ENCODE measurements around the gene ASCC3. TPM values are rescaled to one million over a fixed set of nuclear protein-coding genes. Genes with fewer than 3 reads are reported as not detected.

The ASCC3 gene
- total and polyA plus RNA-seq, 2 of the 4 experiments (the other 2 are of a cell fraction), result 25.8 to 104 TPM

- Histone ChIP-seq H2AK9ac (replicated peaks; ENCODE audit: low read depth, low read length, poor library complexity) (no peak overlapping the region), H3K9me3 (ENCODE audit: control insufficient read depth, insufficient read depth, low read length) (no peaks in the 10 kb centered on the region), H4K5ac (ENCODE audit: low read depth, low read length) (no peak overlapping the region), H3K36me3 (ENCODE audit: control insufficient read depth, insufficient read depth, low read length) (peaks cover 8% of the 10 kb centered on the region), H3K27ac (ENCODE audit: insufficient read depth, low read length) (no peak overlapping the region), H2BK15ac (ENCODE audit: low read depth, low read length) (no peak overlapping the region), H3K27me3 (ENCODE audit: control insufficient read depth, insufficient read depth, low read length) (no peaks in the 10 kb centered on the region), H3K56ac (ENCODE audit: extremely low read depth, insufficient read depth, low read length) (no peak overlapping the region), H3K14ac (replicated peaks; ENCODE audit: low read depth, low read length) (no peak overlapping the region), H2AK5ac (ENCODE audit: low read depth, low read length) (no peak overlapping the region), H3K4me1 (ENCODE audit: control insufficient read depth, insufficient read depth, low read length) (0 out of 2 replicates have a peak, but pooled peaks cover 2% of the 10 kb centered on the region), H3K18ac (ENCODE audit: low read depth, low read length) (no peak overlapping the region), H4K91ac (ENCODE audit: insufficient read depth, low read depth, low read length) (no peak overlapping the region), H2BK5ac (ENCODE audit: low read depth, low read length, poor library complexity, severe bottlenecking) (no peak overlapping the region), H3K23ac (ENCODE audit: low read depth, low read length) (no peak overlapping the region), H3K4me2 (ENCODE audit: low read depth, low read length) (no peak overlapping the region), H4K8ac (ENCODE audit: low read depth in 2 of 2, low read length in 2 of 2) (no peak overlapping the region), H2AFZ (replicated peaks; ENCODE audit: low read length, poor library complexity) (no peak overlapping the region), H3K9ac (ENCODE audit: low read depth, low read length) (no peak overlapping the region), H4K20me1 (ENCODE audit: insufficient read depth, low read length) (no peaks in the 10 kb centered on the region), H3K9me1 (ENCODE audit: insufficient read depth, low read length) (peaks cover 2% of the 10 kb centered on the region; the same call in 1 of the 2 replicates), H3K79me1 (ENCODE audit: low read depth in 1 of 2, low read length in 2 of 2) (no peaks in the 10 kb centered on the region; a peak in 1 of 4 replicates), H3K4me3 (ENCODE audit: insufficient read depth, low read depth, low read length) (no peak overlapping the region), H3K4ac (ENCODE audit: low read depth, low read length) (no peak overlapping the region), H2BK120ac (ENCODE audit: low read depth, low read length) (no peak overlapping the region), H2BK20ac (ENCODE audit: low read depth, low read length) (no peak overlapping the region)
- CTCF ChIA-PET, result no interaction called here
- no TSS peak for BruUV-seq (replicated peaks)
- no CpG with 5 or more reads among the region's 3 CpGs for WGBS, 2 experiments (ENCODE audit: extremely low coverage in 2 of 2, insufficient read length in 1 of 2)
- no peak for DNase-seq
- no peak for ATAC-seq (ENCODE audit: low read depth)
- TF ChIP-seq CHD1 (IDR thresholded peaks at IDR 0.05; ENCODE audit: low read depth, low read length) (no peak), MXI1 (IDR thresholded peaks at IDR 0.05; ENCODE audit: borderline replicate concordance, low read depth, low read length) (no peak), FOS (IDR thresholded peaks at IDR 0.05; ENCODE audit: low read depth, low read length) (no peak), MAFK (IDR thresholded peaks at IDR 0.05; ENCODE audit: low read depth, low read length) (no peak), NFE2L2 (IDR thresholded peaks at IDR 0.05; ENCODE audit: low read depth, low read length) (no peak), RFX5 (IDR thresholded peaks at IDR 0.05; ENCODE audit: low read depth, low read length) (no peak), SMC3 (IDR thresholded peaks at IDR 0.05; ENCODE audit: low read depth, low read length) (no peak), CTCF (conservative IDR thresholded peaks at IDR 0.05; ENCODE audit: low read depth, low read length) (no peak), POLR2A (IDR thresholded peaks at IDR 0.05; ENCODE audit: low read depth, low read length) (no peak), BHLHE40 (IDR thresholded peaks at IDR 0.05; ENCODE audit: low read depth, low read length) (no peak), MAZ (IDR thresholded peaks at IDR 0.05; ENCODE audit: borderline replicate concordance, low read depth, low read length) (no peak), CEBPB (IDR thresholded peaks at IDR 0.05; ENCODE audit: low read depth, low read length) (no peak)
- intact Hi-C loops (cut with micrococcal nuclease), result no loop called here
- POLR2A ChIA-PET (ENCODE audit: unreplicated experiment), result no interaction called here
- dilution Hi-C loops (cut with HindIII; ENCODE audit: low sequenced_read_pairs, unreplicated experiment), result no loop called here
- in situ Hi-C loops (cut with MboI; ENCODE audit: low sequenced_read_pairs), result no loop called here
Observed at GRCh38 chr6:100592929-100593328, 288.2 kb downstream of the ASCC3 start.
